Astrocyte (in vitro differentiated cells and primary cell): ENCODE data around the gene FMO5. TPM values are rescaled to one million over a fixed set of nuclear protein-coding genes. Genes with fewer than 3 reads are reported as not detected.

Source experiments
- DNase-seq: peaks from one replicate; pipeline ENCODE4 v3.0.0-alpha.2; 2010; ENCODE audit warnings: low read depth
- FAIRE-seq: peaks from 2 replicates; lab custom pipeline; 2011; peaks lifted over from hg19 to GRCh38; lab: Jason Lieb, UNC
- H2AFZ ChIP-seq: 2 replicates; pipeline ENCODE4 v1.6.0; 2012; ENCODE audit warnings: low read depth, low read length, inconsistent platforms
- H3K27ac ChIP-seq: 2 replicates; pipeline ENCODE4 v1.5.1; 2011; ENCODE audit warnings: low read depth, low read length, inconsistent platforms
- H3K27me3 ChIP-seq: 2 replicates; pipeline ENCODE4 v1.6.0; 2011; ENCODE audit warnings: low read length, inconsistent platforms; ENCODE audit not compliant: insufficient read depth
- H3K36me3 ChIP-seq: 2 replicates; pipeline ENCODE4 v1.5.1; 2011; ENCODE audit warnings: low read length, inconsistent platforms; ENCODE audit not compliant: insufficient read depth
- H3K4me1 ChIP-seq: 2 replicates; pipeline ENCODE4 v1.5.1; 2011; ENCODE audit warnings: low read length, inconsistent platforms; ENCODE audit not compliant: insufficient read depth
- H3K4me2 ChIP-seq: 2 replicates; pipeline ENCODE4 v1.6.0; 2012; ENCODE audit warnings: low read length, inconsistent platforms
- H3K4me3 ChIP-seq: 2 replicates; pipeline ENCODE4 v1.5.1; 2011; ENCODE audit warnings: low read depth, mild to moderate bottlenecking, low read length, inconsistent platforms; ENCODE audit not compliant: insufficient read depth
- H3K79me2 ChIP-seq: 2 replicates; pipeline ENCODE4 v1.6.0; 2012; ENCODE audit warnings: mild to moderate bottlenecking, low read length, inconsistent platforms; ENCODE audit not compliant: insufficient read depth
- H3K9ac ChIP-seq: 2 replicates; pipeline ENCODE4 v1.6.0; 2012; ENCODE audit warnings: mild to moderate bottlenecking, low read length, inconsistent platforms
- H3K9me3 ChIP-seq: 2 replicates; pipeline ENCODE4 v1.5.1; 2012; ENCODE audit warnings: low read depth, mild to moderate bottlenecking, low read length, inconsistent platforms; ENCODE audit not compliant: insufficient read depth
- H4K20me1 ChIP-seq: 2 replicates; pipeline ENCODE4 v1.6.0; 2012; ENCODE audit warnings: low read length, inconsistent platforms; ENCODE audit not compliant: insufficient read depth
- H3K27ac Mint-ChIP-seq: one replicate; pipeline ENCODE4 v1.8.0; 2021; ENCODE audit warnings: mild to moderate bottlenecking, mixed read lengths; ENCODE audit not compliant: unreplicated experiment
- H3K27me3 Mint-ChIP-seq: one replicate; pipeline ENCODE4 v1.8.0; 2021; ENCODE audit warnings: low read depth, mixed read lengths; ENCODE audit not compliant: unreplicated experiment
- H3K36me3 Mint-ChIP-seq: one replicate; pipeline ENCODE4 v1.8.0; 2021; ENCODE audit warnings: low read depth, mixed read lengths; ENCODE audit not compliant: unreplicated experiment
- H3K4me1 Mint-ChIP-seq: one replicate; pipeline ENCODE4 v1.8.0; 2021; ENCODE audit warnings: low read depth, mixed read lengths; ENCODE audit not compliant: unreplicated experiment
- H3K4me3 Mint-ChIP-seq: one replicate; pipeline ENCODE4 v1.8.0; 2021; ENCODE audit warnings: mild to moderate bottlenecking, moderate library complexity, mixed read lengths; ENCODE audit not compliant: unreplicated experiment
- H3K9me3 Mint-ChIP-seq: one replicate; pipeline ENCODE4 v1.8.0; 2021; ENCODE audit warnings: mild to moderate bottlenecking, mixed read lengths; ENCODE audit not compliant: unreplicated experiment
- CTCF ChIP-seq: IDR thresholded peaks from 2 replicates; pipeline ENCODE4 v1.5.1; 2011; ENCODE audit warnings: low read depth, mild to moderate bottlenecking, inconsistent platforms, low read length, moderate library complexity; ENCODE audit not compliant: insufficient read depth
- EZH2 ChIP-seq: IDR thresholded peaks from 2 replicates; pipeline ENCODE4 v1.6.1; 2012; ENCODE audit warnings: mild to moderate bottlenecking, low read length, inconsistent platforms; ENCODE audit not compliant: insufficient read depth
- total RNA-seq: library from RNA; stranded (reverse); gene quantifications from 2 replicates; pipeline ENCODE4 v1.2.1, GENCODE V29; 2021

The FMO5 gene
- total RNA-seq, 1 donor from 2014 or later = 1.0 TPM

GRCh38 chr1:147189514-147189913 lies 35.6 kb downstream of the FMO5 start:
- Histone ChIP-seq H3K4me3 (no peak overlapping the region), H3K9me3 (no peaks in the 10 kb centered on the region), H3K27ac (no peak overlapping the region), H2AFZ (no peak overlapping the region), H3K36me3 (no peaks in the 10 kb centered on the region), H3K27me3 (no peaks in the 10 kb centered on the region), H3K79me2 (no peaks in the 10 kb centered on the region), H3K4me1 (no peaks in the 10 kb centered on the region), H3K4me2 (no peak overlapping the region), H3K9ac (no peak overlapping the region), H4K20me1 (no peaks in the 10 kb centered on the region)
- H3K36me3 Mint-ChIP-seq = peaks cover 3% of the 10 kb centered on the region
- H3K27me3 Mint-ChIP-seq = no peaks in the 10 kb centered on the region
- no peak for DNase-seq
- H3K4me1 Mint-ChIP-seq = no peaks in the 10 kb centered on the region
- H3K27ac Mint-ChIP-seq = no peak overlapping the region
- FAIRE-seq = no peak
- TF ChIP-seq EZH2 = no peak
- no peak for TF ChIP-seq CTCF
- H3K4me3 Mint-ChIP-seq = no peak overlapping the region
- no peaks in the 10 kb centered on the region for H3K9me3 Mint-ChIP-seq

- no peaks in the 10 kb centered on the region for H3K36me3 Mint-ChIP-seq
- no peak overlapping the region for H3K4me3 ChIP-seq
- no peaks in the 10 kb centered on the region for H3K9me3 ChIP-seq
- TF ChIP-seq CTCF (no peak), EZH2 (no peak)
- DNase-seq (no peak), FAIRE-seq (no peak)
- no peak overlapping the region for H3K9ac ChIP-seq
- H3K27ac Mint-ChIP-seq = no peak overlapping the region
- H3K79me2 ChIP-seq = no peaks in the 10 kb centered on the region
- no peaks in the 10 kb centered on the region for H3K27me3 Mint-ChIP-seq
- H3K4me3 Mint-ChIP-seq = no peak overlapping the region
- no peaks in the 10 kb centered on the region for H4K20me1 ChIP-seq
- no peak overlapping the region for H3K27ac ChIP-seq
- no peaks in the 10 kb centered on the region for H3K36me3 ChIP-seq
- H2AFZ ChIP-seq = no peak overlapping the region
- peaks cover 3% of the 10 kb centered on the region for H3K9me3 Mint-ChIP-seq
- no peaks in the 10 kb centered on the region for H3K27me3 ChIP-seq
- no peaks in the 10 kb centered on the region for H3K4me1 ChIP-seq
- H3K4me1 Mint-ChIP-seq = no peaks in the 10 kb centered on the region
- no peak overlapping the region for H3K4me2 ChIP-seq
These were observed 39.7 kb downstream of the FMO5 start for GRCh38 chr1:147185432-147185831.

- no peak for TF ChIP-seq CTCF
- Histone ChIP-seq H3K9ac (peak overlapping the region; percentile 55), H3K36me3 (no peaks in the 10 kb centered on the region), H3K79me2 (peaks cover 7% of the 10 kb centered on the region), H3K4me3 (peak overlapping the region; percentile 46), H3K27ac (no peak overlapping the region), H3K4me1 (peaks cover 11% of the 10 kb centered on the region), H3K27me3 (no peaks in the 10 kb centered on the region), H3K9me3 (no peaks in the 10 kb centered on the region), H4K20me1 (no peaks in the 10 kb centered on the region), H2AFZ (peak overlapping the region; percentile 77), H3K4me2 (peak overlapping the region; percentile 80)
- Mint-ChIP-seq H3K36me3 (peaks cover 1% of the 10 kb centered on the region), H3K9me3 (peaks cover 5% of the 10 kb centered on the region), H3K27me3 (no peaks in the 10 kb centered on the region), H3K27ac (no peak overlapping the region), H3K4me1 (peaks cover 4% of the 10 kb centered on the region), H3K4me3 (no peak overlapping the region)
- peak; percentile 48 for DNase-seq
- FAIRE-seq = peak; percentile 47
These were observed 47.3 kb downstream of the FMO5 start for GRCh38 chr1:147177611-147178380.
